ENCODE data around the gene DOLPP1. TPM values are rescaled to one million over a fixed set of nuclear protein-coding genes. Genes with fewer than 3 reads are reported as not detected.

The DOLPP1 gene
- total and polyA plus RNA-seq, 8 donors: 3.4 to 84.0 (median 12.8) TPM

- H3K27ac ChIP-seq: no peak overlapping the region
- H3K36me3 ChIP-seq: peaks cover 41 to 53% (median 52%) of the 10 kb centered on the region in 4 donors
- no peak for TF ChIP-seq EP300 (IDR thresholded peaks at IDR 0.05)
- TF ChIP-seq POLR2A (IDR thresholded peaks at IDR 0.05): no peak
- TF ChIP-seq POLR2AphosphoS5 (IDR thresholded peaks at IDR 0.05): no peak
- TF ChIP-seq CTCF (IDR thresholded peaks at IDR 0.05): no peak
- H3K4me1 ChIP-seq: peaks cover 25 to 44% (median 37%) of the 10 kb centered on the region in 4 donors
- no peak overlapping the region for H3K4me3 ChIP-seq
- H3K27me3 ChIP-seq: no peaks in the 10 kb centered on the region
- no peaks in the 10 kb centered on the region for H3K9me3 ChIP-seq
- intact Hi-C loops (cut with DNase I; ENCODE audit: low total_unique reads): no loop called here
- WGBS, 5 donors: 91 to 95% (median 93%) methylated on average over 12 of the region's 12 CpGs
- no peak for DNase-seq
Observed at GRCh38 chr9:129040113-129040643, 40.7 kb upstream of the DOLPP1 start.

- no peak for TF ChIP-seq POLR2AphosphoS5 (IDR thresholded peaks at IDR 0.05)
- TF ChIP-seq POLR2A (IDR thresholded peaks at IDR 0.05): no peak
- TF ChIP-seq CTCF (IDR thresholded peaks at IDR 0.05): no peak
- Histone ChIP-seq H3K27ac (no peak overlapping the region), H3K9me3 (no peaks in the 10 kb centered on the region), H3K4me3 (no peak overlapping the region), H3K4me1 (peaks cover 19 to 35% (median 28%) of the 10 kb centered on the region in 4 donors), H3K27me3 (no peaks in the 10 kb centered on the region), H3K36me3 (peaks cover 53 to 71% (median 70%) of the 10 kb centered on the region in 4 donors)
- 88 to 95% (median 91%) methylated on average over 11 to 16 of the region's 16 CpGs for WGBS, 5 donors
- intact Hi-C loops (cut with DNase I; ENCODE audit: low total_unique reads): no loop called here
- no peak for DNase-seq
Observed at GRCh38 chr9:129042016-129042415, 38.9 kb upstream of the DOLPP1 start.

- WGBS, 5 donors: 34 to 59% (median 41%) methylated on average over 8 of the region's 8 CpGs
- Histone ChIP-seq H3K27me3 (no peaks in the 10 kb centered on the region), H3K4me1 (peaks cover 5 to 16% (median 14%) of the 10 kb centered on the region in 4 donors), H3K27ac (peak overlapping the region; percentile 75 to 88 (median 81)), H3K4me3 (no peak overlapping the region), H3K36me3 (peaks cover 50 to 98% (median 94%) of the 10 kb centered on the region in 4 donors), H3K9me3 (no peaks in the 10 kb centered on the region)
- DNase-seq: peak; percentile 93 to 99
- TF ChIP-seq POLR2AphosphoS5 (IDR thresholded peaks at IDR 0.05) (peak in 2 of 3 donors; percentile 82 to 90), POLR2A (IDR thresholded peaks at IDR 0.05) (no peak)
- intact Hi-C loops (cut with DNase I; ENCODE audit: low total_unique reads): no loop called here
Observed at GRCh38 chr9:129052592-129052991, 28.3 kb upstream of the DOLPP1 start.

GRCh38 chr9:129053020-129053419 is 27.9 kb upstream of the DOLPP1 start:
- H3K27me3 ChIP-seq: no peaks in the 10 kb centered on the region
- peaks cover 47 to 97% (median 93%) of the 10 kb centered on the region in 4 donors for H3K36me3 ChIP-seq
- peaks cover 5 to 16% (median 14%) of the 10 kb centered on the region in 4 donors for H3K4me1 ChIP-seq
- WGBS, 5 donors: 79 to 88% (median 85%) methylated on average over 6 of the region's 6 CpGs
- no peak overlapping the region for H3K4me3 ChIP-seq
- intact Hi-C loops (cut with DNase I; ENCODE audit: low total_unique reads): no loop called here
- peak overlapping the region; percentile 74 to 86 (median 76) for H3K27ac ChIP-seq
- TF ChIP-seq POLR2AphosphoS5 (IDR thresholded peaks at IDR 0.05): no peak
- no peak for TF ChIP-seq EP300 (IDR thresholded peaks at IDR 0.05)
- DNase-seq: no peak
- H3K9me3 ChIP-seq: no peaks in the 10 kb centered on the region

- no peak overlapping the region for H3K27ac ChIP-seq
- H3K27me3 ChIP-seq: no peaks in the 10 kb centered on the region
- intact Hi-C loops (cut with DNase I; ENCODE audit: low total_unique reads): no loop called here
- no peaks in the 10 kb centered on the region for H3K9me3 ChIP-seq
- no peak overlapping the region for H3K4me3 ChIP-seq
- DNase-seq: no peak
- 80 to 94% (median 88%) methylated on average over 5 of the region's 5 CpGs for WGBS, 5 donors
- H3K36me3 ChIP-seq: peaks cover 34 to 97% (median 89%) of the 10 kb centered on the region in 4 donors
- TF ChIP-seq EP300 (IDR thresholded peaks at IDR 0.05) (no peak), CTCF (IDR thresholded peaks at IDR 0.05) (no peak), POLR2AphosphoS5 (IDR thresholded peaks at IDR 0.05) (no peak), POLR2A (IDR thresholded peaks at IDR 0.05) (no peak)
- peaks cover 5 to 16% (median 14%) of the 10 kb centered on the region in 4 donors for H3K4me1 ChIP-seq
Observed at GRCh38 chr9:129054163-129054851, 26.6 kb upstream of the DOLPP1 start.
